HG03108 (cell line): Measurements from ENCODE around the gene PPDPF.
A peak's percentile ranks its signal among the peaks of the same experiment; 100 is the strongest.
"Not testable (repeated sequence)": the region's sequence is repeated elsewhere in the genome, so short reads cannot be mapped to it uniquely, and the experiment has no call there.

Experiments used
- ATAC-seq: cut with Tn5 transposase; IDR thresholded peaks from one replicate; pipeline ENCODE4 v1.9.1; 2021; ENCODE audit warnings: moderate library complexity; ENCODE audit not compliant: unreplicated experiment

Gene PPDPF

GRCh38 chr20:63561624-63562396, 41.2 kb downstream of the PPDPF start:
- ATAC-seq = no peak

- no peak for ATAC-seq
Observed at GRCh38 chr20:63562461-63563224, 42.1 kb downstream of the PPDPF start.

- no peak for ATAC-seq
Observed at GRCh38 chr20:63563225-63563935, 42.8 kb downstream of the PPDPF start.

GRCh38 chr20:63564036-63564810, 43.7 kb downstream of the PPDPF start:
- no peak for ATAC-seq

GRCh38 chr20:63565021-63565698, 44.6 kb downstream of the PPDPF start:
- no peak for ATAC-seq

GRCh38 chr20:63565699-63566335, 45.3 kb downstream of the PPDPF start:
- no peak for ATAC-seq

GRCh38 chr20:63566395-63567135, 46.0 kb downstream of the PPDPF start:
- ATAC-seq = no peak

GRCh38 chr20:63567136-63567385, 46.5 kb downstream of the PPDPF start:
- ATAC-seq = no peak

- ATAC-seq = peak; percentile 59
Observed at GRCh38 chr20:63567386-63568169, 47.0 kb downstream of the PPDPF start.

- no peak for ATAC-seq
Observed at GRCh38 chr20:63568170-63568981, 47.8 kb downstream of the PPDPF start.

GRCh38 chr20:63568986-63569949, 48.7 kb downstream of the PPDPF start:
- ATAC-seq = no peak

- no peak for ATAC-seq
Observed at GRCh38 chr20:63570281-63571086, 49.9 kb downstream of the PPDPF start.

- not testable (repeated sequence) for ATAC-seq
Observed at GRCh38 chr20:63571087-63571478, 50.5 kb downstream of the PPDPF start.
